Glomerular visceral epithelial cell (primary cell): ENCODE measurements around the gene UBE4B.
A peak's percentile ranks its signal among the peaks of the same experiment; 100 is the strongest.
"Not testable (repeated sequence)": the region's sequence is repeated elsewhere in the genome, so short reads cannot be mapped to it uniquely, and the experiment has no call there.

Experiments
- DNase-seq: peaks from one replicate; pipeline ENCODE4 v3.0.0-alpha.2; 2016; ENCODE audit errors: extremely low spot score

Gene UBE4B

DNA sequence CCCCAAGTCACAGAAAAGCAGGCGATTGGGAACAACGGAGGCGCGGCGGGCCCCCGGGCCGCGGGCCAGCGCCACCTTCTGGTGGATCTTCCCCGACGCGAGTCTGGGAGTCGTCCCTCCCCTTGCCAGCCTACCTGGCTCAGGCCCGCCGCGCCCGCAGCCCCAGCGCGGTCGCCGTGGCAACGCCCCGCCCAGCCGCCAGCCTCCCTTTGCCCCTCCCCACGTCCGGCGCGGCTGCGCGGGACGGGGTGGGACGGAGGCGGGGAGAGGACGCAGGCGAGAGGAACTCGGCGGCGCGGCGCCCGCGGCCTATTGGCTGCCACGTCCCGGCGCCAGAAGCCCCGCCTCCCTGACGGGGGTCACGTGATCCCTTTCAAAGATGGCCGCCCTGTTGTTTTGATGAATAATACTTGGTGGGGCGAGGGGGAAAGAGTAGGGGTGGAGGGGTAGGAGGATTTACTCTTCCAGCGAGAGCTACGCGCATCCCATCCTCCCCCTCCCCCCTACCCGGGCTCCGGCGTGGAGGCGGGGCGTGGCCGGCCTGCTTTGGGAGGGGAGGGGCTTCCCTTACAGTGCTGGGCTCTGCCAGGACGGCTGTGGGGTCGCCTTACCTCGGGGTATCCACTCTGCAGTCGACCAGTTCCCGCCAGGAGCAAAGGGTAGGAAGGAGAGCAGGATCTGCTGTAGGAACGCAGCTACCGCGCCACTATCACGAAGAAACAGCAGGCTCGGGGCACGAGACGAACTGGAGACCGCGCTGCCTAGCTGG lies at the start of gene UBE4B:
TSS of gene UBE4B (plus strand) at position 369 of the 769 bp plus-strand sequence. CDS start 713 bp downstream, outside the sequence.
- peak; percentile 99 for DNase-seq

DNA sequence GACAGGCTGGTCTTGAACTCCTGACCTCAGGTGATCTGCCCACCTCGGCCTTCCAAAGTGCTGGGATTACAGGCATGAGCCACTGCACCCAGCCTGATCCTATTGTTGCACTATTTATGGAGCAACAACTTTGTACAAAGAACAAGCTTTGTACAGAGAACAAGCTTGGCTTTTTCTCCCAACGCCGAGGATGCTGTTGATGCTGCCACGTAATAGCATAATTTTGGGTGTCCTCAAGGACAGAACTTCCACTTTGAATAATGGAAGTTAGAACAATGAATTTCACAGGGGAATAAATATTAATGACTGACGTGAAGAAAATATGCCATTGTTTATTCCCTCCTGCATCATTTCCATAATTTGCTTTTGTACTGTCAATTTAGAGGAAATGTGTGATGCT lies 48.5 kb upstream of the UBE4B start:
- no peak for DNase-seq

- no peak for DNase-seq
Measured at GRCh38 chr1:9985001-9985400, 47.8 kb upstream of the UBE4B start.

GRCh38 chr1:9989773-9990172 lies 43.0 kb upstream of the UBE4B start:
- DNase-seq = no peak

GRCh38 chr1:9990944-9991343 lies 41.8 kb upstream of the UBE4B start:
- DNase-seq = no peak

- no peak for DNase-seq
Measured at GRCh38 chr1:9992910-9993309, 39.8 kb upstream of the UBE4B start.

DNA sequence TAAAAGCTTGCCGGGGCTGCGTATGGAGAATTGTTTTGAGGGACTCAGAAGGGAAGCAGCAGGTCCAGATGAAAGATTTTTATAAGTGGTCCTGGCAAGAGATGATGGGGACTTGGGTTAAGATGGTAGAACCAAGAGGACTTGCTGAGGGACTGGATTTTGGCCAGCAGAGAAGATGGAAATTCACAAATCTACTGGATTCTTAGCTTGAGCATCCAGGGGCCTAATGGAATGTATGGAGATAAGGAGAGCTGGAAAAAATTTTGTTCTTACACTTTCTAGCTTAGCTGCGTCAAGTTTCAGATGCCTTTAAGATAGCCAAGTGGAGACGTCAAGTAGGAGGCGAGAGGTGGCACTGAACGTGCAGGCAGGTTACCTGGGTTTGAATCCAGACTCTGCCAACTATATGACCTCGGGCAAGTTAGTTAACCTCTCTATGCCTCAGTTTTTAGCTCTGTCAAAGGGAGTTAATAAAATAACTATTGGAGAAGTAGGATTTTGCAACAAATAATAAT lies 39.1 kb upstream of the UBE4B start:
- no peak for DNase-seq

- DNase-seq = peak; percentile 38
Measured at GRCh38 chr1:9996624-9997582, 35.9 kb upstream of the UBE4B start, which contains the start of gene RBP7. Gene RBP7 (plus strand): TSS chr1:9997228. CDS start chr1:9997259, 31 bp downstream.

DNA sequence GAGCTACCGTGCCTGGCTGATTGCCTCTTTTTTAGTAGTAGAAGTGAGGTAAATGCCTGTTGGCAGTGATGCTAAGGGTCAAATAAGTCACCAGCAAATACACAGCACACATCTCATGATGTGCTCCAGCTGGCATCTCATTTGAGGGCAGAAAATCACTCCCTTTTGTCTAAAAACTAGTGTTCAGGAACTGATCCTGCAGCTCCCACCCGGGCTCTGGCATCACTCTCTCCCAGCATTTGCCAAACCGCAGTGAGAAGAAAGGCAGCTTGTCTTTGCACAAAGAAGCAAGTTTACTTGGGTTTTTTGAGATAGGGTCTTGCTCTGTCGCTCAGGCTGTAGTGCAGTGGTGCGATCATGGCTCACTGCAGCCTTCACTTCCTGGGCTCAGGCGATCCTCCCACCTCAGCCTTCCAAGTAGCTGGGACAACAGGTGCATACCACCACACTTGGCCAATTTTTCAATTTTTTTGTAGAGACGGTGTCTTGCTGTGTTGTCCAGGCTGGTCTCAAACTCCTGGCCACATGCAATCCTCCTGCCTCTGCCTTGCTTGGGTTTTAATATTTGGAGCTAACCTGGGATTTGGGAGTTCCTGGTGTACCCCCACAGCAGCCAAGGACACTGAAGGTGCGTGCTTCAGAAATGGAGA lies 31.6 kb upstream of the UBE4B start:
- DNase-seq = no peak

DNA sequence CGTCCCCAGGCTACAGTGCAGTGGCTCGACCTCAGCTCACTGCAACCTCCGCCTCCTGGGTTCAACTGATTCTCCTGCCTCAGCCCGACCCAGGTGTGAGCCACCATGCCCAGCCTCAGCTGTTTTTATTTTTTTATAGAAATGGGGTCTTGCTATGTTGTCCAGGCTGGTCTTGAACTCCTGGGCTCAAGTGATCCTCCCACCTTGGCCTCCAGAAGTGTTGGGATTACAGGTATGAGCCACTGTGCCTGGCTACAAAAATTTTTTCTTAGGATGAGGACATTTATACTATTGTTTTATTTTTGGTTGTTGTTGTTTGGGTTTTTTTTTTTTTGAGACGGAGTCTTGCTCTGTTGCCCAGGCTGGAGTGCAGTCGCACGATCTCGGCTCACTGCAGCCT lies 27.5 kb upstream of the UBE4B start:
- not testable (repeated sequence) for DNase-seq

GRCh38 chr1:10007169-10007568 lies 25.6 kb upstream of the UBE4B start:
- DNase-seq = no peak

- no peak for DNase-seq
Measured at GRCh38 chr1:10014016-10014415, 18.7 kb upstream of the UBE4B start.

DNA sequence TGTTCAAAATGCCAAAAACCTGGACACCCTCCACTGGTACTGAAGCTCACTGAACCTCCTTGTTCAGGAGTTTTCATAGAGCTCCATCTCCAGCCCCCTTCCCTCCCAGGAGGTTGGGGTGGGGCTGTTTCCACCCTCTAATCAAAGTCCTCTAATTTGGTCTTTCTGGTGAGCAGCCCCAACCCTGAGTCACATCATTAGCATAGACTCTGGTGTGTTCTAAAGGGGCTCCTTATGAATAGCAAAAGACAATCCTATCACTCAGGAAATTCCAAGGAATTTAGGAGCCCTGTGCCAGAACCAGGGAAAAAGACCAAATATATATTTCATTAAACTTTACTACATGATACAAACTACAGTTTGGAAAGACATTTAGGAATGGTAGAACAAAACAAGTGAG lies 13.2 kb upstream of the UBE4B start:
- DNase-seq = no peak

DNA sequence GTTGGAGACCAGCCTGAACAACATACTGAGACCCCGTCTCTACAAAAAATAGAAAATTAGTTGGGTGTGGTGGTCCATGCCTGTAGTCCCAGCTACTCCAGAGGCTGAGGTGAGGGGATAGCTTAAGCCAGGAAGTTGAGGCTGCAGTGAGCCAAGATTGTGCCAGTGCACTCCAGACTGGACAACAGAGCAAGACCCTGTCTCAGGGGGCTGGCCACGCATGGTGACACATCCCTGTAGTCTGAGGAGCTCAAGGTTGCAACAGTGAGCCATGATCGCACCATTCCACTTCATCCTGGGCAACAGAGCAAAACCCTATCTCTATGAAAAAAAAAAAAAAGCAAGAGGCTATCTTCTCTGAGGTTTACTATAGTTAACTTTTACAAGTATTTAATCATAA lies 12.7 kb upstream of the UBE4B start:
- DNase-seq = no peak

- DNase-seq = not testable (repeated sequence)
Measured at GRCh38 chr1:10020678-10021077, 12.1 kb upstream of the UBE4B start.

DNA sequence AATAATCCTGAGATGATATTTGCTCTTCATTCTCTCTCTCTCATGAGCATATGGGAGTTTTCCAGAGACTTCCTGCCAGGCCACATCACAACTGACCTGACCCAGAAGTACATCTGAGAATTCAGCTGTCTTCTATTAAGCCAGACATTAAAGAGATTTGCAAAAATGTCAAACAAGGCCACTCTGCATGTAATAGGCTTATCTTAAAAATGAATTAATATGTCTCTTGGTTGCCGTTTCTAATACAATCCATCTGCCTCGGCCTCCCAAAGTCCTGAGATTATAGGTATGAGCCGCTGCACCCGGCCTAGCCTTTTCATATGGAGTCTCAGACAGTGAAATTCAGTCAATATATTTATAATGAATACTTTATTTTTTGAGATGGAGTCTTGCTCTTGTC lies 10.8 kb upstream of the UBE4B start:
- DNase-seq = not testable (repeated sequence)

GRCh38 chr1:10022656-10023055 lies 10.1 kb upstream of the UBE4B start:
- no peak for DNase-seq

DNA sequence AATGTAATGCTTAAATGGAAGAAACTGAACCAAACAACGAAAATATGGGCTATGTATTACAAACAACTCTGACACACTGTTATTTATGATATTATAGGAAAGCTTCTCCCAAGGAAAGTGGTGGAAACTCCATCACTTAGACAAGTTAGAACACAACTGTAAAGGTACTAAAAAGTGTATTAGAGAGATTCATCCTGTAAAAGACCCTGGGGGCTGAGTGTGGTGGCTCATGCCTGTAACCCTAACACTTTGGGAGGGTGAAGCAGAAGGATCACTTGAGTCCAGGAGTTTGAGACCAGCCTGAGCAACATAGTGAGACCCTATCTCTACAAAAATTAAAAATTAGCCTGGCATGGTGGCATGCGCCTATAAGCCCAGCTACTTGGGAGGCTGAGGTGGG lies 7.4 kb upstream of the UBE4B start:
- no peak for DNase-seq

DNA sequence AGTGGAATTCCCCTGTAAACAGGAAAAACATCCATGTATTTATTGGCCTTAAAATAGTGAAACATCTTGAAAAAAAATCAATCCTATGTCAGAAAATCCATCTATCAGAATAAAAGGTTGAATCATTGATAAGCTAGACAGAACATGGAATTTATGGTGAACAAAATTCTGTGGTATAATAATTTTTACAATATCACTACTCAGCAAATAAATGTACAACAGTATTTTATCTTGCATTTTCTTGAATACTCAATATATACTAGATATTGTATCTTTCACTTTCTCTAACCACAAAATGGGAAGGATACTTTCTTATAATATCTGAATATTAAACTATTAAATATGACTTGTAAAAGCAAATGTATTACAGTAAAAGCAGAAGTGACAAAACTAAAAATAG lies 5.7 kb upstream of the UBE4B start:
- DNase-seq = no peak

- DNase-seq = not testable (repeated sequence)
Measured at GRCh38 chr1:10028956-10029500, 3.7 kb upstream of the UBE4B start.

DNA sequence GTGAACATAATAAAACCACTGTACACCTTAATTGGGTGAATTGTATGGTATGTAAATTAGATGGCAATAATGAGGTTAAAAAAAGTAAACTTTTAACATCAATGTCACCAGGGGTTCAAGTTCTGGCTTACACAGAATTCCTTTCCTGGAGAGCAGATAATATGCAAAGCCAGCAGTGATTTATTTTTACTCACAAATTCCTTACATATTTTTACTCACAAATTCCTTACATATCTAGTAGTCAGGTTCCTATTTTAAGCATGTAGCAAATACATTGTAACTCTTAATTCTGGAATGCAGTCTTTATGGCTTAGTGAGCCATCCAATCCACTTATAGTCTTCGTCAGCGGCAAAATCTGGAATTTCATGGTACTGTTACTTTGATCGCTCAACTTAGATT lies 1.3 kb upstream of the UBE4B start:
- peak; percentile 67 for DNase-seq
